HG02852 (cell line): ENCODE results near the gene PTPN22.

ENCODE experiments used
- ATAC-seq: cut with Tn5 transposase; IDR thresholded peaks from one replicate; pipeline ENCODE4 v1.9.1; 2021; ENCODE audit warnings: mild to moderate bottlenecking, moderate library complexity; ENCODE audit not compliant: unreplicated experiment

Gene PTPN22

DNA sequence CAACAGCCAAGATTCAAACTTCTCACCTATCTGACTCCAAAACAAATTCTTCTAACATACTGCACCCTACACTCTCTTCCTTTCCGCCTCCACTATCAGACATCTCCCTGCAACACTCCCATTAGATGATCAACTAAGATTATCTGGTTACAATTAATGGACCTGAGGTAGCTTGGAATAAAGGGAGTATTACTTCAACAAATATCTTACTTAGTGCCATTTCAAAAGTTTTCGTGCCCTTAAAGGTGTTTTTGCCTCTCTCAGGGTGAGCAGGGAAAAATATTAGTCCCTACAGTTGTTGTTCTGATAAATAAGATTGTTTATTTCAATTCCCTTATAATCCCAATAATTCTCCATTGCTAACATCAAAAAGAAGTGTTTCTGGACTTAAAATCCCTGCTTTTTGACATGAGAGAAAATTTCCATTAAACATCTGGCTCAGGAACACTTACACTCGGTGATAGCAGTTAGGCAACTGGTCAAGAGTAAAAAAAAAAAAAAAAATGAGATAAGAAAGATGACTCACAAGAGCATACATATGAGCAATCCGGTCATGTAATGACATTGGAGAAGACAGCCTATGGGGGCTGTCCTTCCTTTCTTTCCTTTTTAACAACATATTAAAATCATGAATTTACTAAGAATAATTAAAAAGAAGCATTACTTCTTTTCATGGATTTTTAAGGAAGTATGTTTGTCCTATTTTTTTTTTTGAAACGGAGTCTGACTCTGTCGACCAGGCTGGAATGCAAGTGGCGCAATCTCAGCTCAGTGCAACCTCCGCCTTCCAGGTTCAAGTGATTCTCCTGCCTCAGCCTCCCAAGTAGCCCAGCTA lies 66.9 kb downstream of the PTPN22 start:
- no peak for ATAC-seq

DNA sequence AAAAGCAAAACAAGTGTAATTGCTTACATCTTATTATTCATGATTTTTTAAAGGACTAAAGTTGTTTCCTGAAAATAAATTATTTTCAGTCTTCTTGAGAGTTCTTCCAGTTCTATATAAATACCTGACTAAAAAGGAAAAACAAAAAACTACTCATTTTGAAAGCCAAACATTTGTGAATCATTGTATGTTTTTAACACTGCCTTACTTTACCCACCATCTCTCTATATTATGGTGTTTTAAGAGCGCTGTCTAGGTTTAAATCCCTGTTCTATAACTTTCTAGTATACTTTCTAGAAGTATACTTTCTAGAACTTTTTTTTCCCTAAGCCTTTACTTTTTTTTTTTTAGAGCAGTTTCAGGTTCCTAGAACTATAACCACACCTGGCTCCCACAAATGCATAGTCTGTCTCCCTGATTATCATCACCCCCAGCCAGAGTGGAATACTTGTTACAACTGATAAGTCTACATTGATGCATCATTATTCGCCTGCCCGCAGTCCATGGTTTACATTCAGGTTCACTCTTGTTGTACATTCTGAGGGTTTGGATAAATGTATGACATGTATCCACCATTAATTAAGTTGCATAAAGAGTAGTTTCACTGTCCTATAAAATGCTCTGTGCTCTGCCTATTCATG lies 69.0 kb downstream of the PTPN22 start:
- no peak for ATAC-seq

DNA sequence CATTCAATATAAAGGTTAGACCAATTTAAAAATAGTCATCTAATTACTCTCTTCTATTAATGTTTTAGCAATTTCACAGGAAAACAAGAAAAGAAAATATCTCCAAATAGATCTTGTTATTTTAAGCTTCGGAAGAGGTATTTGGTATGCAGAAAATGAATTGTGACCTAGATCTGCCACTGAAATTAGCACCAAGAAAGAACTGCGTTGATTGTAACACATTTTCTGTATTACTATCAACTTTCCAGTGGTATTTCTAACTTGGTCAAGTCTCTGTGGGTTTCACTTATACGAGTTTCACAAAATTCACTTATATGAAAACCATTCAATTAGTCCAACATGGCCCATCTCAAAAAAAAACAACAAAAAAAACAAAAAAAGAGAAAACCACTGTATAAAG lies 71.0 kb downstream of the PTPN22 start:
- no peak for ATAC-seq

DNA sequence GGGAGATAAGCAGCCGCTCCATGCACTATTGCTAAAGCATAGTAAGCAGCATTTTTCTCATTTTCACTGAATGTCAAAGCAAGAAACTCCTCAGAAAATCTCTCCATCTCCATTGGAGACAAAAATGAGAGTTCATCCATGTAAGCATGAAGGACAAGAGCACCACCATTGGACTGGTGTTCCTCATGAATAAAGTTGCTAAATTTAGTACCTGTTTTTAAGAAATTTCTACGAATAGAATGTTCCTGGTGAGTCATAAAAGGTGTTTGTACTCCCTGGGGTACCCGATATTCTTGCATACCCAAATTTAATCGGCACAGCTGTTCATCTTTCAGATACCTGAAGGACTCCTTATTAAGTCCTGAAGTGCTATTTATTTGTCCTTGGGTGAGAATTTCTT lies 74.0 kb downstream of the PTPN22 start:
- no peak for ATAC-seq

DNA sequence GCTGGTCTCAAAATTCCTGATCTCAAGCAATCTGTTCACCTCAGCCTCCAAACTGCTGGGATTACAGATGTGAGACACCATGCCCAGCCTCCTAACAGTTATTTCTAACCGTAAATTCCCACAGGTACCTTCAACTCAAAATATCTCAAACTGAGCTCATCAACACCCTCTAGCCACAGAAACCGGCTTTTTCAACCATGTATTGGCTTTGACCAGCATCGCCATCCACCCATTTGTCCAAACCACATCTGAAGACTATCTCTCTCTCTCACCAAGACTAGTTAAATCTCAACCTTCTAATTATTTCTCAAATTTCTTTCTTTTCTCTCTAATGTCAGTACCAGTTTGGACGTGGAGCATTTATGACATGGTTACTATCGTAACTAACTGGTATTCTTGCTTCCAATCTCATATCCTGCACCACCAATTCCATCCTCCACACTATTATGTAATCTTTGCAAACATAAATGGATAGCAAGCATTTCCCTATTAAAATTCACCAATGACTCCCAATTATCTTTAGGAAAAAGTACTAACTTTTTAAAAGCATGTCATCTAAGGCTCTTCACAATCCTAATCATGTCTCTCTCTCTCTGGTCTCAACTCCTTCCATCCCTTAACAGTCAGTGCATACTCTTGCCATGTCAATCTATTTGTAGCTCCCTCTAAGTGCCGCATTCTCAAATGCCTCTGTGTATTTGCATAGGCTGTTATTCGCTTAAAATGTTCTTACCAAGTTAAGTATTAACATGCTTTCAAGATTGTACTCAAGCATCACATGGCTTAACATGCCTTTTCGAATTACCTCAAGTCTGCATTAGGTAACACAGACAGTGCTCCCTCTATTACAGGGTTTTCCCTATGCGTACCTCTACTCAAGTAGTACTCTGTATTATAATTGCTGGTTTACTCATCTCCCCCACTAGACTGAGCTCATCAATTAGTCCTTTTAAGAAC lies 77.4 kb downstream of the PTPN22 start:
- ATAC-seq, result no peak

DNA sequence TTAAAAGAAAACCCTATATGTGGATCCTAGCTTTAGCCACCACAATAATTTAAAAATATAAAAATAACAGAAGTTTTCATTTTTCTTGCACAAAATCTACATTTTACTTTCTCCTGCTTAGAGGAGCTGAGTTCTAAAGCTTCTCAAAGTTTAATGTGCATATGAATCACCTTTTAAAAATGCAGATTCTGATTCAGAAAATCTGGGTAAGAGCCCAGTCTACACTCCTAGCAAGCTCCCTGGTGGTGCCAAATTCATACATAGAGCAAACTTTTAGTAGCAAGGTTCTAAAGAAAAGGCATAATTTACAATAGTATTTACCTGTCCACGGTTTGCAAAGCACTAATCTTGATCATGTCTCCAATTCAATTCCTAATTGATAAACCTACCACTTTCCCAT lies 78.5 kb downstream of the PTPN22 start:
- ATAC-seq, result no peak

DNA sequence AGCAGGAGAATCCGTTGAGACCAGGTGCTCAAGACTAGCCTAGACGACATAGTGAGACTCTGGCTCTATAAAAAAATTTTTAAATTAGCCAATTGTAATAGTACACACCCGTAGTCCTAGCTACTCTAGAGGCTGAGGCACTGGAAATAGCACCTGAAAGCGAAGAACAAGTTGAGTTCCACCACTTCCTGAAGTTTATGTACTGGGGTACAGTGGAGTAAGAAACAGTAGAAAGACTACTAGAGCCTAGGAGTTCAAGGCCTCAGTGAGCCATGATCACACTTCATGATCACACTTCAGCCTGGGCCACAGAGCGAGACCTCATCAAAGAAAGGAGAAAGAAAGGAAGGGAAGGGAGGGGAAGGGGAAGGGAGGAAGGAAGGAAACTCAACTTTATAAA lies 79.0 kb downstream of the PTPN22 start:
- ATAC-seq, result no peak

DNA sequence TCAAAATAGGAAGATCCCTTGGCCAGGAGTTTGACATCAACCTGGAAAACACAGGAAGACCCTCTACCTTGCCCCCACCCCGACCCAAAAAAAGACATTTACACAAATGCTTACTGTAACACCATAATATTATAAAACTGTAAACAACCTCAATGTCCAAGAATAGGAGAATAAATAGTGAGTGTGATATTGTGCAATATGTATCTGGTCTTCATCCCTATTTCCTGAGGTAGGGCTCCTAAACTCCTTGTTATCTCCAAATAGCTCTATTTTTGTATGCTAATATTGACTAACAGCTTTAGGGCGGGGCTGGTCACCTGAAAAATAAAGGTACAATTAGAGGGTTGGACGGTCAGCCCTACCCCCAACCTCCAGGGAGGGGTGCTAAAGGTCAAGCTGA lies 82.7 kb downstream of the PTPN22 start:
- no peak for ATAC-seq

DNA sequence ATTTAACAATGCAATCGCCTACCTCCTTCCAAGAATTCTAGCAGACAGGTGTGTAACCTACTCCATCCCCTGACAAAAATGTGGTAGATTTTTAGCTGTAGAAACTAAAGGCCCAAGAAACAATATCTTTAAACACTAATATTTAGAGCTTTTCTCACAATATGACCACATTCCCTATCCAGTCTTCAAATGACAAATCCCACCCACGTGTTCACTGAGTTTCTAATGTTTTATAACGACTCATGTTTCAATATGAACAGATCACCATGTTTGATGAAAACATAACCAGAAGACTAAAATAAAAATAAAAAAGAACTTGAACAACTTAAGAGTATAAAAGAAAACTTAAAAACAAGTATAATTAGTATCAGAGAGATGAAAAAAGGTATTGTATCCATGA lies 83.8 kb downstream of the PTPN22 start:
- no peak for ATAC-seq

DNA sequence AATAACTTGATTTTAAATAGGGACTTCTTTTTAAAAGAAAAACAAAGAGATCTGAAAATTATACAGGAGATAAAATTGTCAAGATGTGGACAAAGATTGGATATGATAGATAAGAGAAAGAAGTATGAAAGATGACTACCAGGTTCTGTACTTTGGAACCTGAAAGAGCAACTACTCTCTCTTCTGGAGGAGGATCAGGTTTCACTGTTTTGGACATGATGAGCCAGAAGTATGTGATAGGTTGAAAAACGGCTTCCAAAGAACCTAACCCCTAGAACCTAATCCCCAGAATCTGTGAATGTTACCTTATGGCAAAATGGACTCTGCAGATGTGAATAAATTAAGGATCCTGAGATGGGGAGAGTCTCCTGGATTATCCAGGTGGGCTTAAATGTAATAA lies 85.4 kb downstream of the PTPN22 start:
- no peak for ATAC-seq

DNA sequence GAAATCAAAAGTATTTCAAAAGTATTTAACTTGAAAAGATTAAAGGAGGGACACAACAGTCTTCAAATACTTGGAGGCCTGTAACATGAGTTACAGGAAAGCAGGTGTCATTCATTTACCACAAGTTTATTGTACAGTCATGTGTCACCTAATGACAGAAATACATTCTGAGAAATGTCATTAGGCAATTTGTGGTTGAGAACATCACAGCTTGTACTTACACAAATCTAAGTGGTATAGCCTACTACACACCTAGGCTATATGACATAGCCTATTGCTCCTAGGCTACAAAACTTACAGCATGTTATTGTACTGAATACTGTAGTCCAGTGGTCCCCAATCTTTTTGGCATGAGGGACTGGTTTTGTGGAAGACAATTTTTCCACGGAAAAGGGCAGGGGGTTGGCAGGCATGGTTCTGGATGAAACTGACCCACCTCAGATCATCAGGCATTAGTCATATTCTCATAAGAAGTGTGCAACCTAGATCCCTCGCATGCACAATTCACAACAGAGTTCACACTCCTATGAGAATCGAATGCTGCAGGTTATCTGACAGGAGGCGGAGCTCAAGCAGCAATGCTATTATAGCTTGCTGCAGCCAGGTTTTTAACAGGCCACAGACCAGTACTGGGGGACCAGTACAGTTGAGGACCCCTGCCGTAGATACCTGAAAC lies 87.3 kb downstream of the PTPN22 start:
- peak; percentile 74 for ATAC-seq

DNA sequence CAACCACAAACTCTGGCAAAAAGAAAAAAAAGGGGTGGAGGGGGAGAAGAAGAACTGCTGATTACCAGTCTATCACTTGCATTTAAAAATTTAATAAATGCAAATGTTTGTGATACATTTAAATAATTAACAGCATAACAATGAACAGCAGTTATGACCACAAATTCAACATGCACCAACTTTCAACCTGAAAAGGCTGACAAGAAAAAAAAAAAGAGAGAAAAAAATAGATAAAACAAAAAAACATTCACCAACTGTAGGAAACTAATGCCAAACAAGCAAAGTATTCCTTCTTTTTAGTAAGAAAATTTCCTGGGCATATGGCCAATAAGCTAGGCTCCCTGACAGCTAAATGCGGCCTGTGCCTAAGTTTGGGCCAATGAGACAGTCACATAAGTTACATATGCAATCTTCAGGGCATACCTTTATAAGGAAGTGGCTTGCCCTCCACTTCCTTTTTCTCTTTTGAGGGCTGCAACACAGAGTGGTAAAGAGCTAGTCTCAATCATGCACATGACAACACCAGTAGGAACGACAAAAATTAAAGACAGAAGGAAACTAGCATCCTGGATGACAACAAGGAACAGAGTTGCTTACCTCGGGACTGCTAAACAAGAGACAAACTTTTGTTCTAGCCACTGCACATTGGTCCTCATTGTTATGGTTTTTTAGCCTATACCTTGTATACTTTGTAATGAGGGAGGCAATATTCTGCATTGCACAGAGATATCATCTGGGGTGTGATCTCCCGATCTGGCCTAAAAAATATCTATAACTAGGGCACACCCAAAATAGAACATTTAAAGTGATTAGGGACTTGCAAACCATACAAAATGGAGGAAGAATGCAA lies 88.0 kb downstream of the PTPN22 start:
- ATAC-seq, result peak; percentile 64

DNA sequence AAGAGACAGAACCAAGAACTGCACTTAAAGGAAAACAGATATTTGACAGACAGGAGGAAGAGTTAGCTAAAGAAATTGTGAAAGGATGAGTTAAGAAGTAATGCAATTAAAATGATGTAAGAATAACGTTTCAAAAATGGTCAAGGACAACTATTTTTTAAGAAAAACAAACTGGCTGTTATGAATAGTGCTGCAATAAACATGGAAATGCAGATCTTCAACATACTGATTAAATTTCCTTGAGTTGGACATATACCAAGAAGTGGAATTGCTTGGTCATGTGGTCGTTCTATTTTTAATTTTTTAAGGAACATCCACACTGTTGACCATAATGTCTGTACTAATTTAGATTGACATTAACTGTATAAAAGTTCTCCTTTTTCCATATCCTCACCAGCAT lies 89.1 kb downstream of the PTPN22 start:
- ATAC-seq, result no peak

DNA sequence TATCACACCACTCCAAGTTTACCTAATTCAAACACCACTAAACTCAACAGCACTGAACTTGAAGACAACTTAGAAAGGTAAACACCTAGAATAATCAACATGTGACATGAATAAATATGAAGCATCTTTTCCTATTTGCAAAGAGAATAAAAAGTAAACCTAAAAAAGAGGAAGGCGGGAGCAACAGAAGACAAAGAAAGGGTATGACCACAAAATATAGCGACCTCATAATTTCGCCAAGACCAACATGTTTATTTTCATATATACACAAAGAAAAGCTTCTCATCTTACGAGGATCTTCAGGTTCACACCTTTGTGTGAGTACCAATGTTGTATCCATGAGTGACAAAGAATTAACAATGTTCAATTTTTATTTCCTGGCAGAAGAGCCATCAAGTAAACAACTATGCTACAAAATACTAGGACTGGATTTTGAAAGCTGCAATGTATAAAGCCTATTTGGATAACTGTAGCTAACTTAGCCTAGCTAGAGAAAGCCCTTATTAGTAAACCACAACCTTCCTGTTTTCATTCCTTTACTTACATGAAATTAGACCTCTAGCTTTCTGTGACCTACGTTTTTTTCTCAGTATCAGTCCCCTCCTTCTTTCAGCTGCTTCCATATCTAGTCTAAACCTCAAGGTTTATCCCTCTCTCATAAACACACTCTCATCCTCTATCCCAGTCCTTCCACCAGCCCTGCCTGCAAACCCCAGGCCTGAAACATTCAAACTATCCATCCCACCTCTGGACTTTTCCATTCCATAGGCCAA lies 91.0 kb downstream of the PTPN22 start:
- ATAC-seq, result peak; percentile 50

DNA sequence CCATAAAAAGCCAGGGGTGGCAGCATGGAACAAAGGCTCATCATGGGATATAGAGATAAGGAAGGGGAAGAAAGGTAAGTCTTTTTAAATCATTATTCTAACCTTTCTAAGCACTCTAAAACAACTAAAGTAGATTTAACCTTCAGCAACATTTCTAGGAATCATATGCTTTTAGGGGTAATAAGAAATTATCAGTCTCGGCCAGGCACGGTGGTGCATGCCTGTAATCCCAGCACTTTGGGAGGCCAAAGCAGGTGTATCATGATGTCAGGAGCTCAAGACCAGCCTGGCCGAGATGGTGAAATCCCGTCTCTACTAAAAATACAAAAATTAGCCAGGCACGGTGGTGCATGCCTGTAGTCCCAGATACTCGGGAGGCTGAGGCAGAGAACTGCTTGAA lies 92.0 kb downstream of the PTPN22 start:
- no peak for ATAC-seq

DNA sequence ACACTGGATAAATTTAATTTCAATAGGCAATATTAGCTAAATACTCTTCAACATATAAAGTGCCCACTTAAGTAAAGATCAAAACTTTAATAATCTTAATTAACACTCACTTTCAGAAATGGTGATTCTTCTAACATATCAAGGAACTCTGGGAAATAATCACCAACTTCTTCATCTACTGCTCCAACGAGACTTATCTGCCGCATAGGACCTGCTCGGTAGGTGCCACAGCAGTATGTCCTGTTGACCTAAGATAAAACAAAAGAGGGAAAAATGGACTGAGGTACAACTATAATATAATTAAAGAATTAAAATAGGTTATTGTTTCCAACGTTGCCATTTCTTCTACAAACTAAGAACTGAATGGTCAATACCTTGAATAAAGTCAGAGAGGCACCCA lies 94.0 kb downstream of the PTPN22 start:
- ATAC-seq, result no peak

DNA sequence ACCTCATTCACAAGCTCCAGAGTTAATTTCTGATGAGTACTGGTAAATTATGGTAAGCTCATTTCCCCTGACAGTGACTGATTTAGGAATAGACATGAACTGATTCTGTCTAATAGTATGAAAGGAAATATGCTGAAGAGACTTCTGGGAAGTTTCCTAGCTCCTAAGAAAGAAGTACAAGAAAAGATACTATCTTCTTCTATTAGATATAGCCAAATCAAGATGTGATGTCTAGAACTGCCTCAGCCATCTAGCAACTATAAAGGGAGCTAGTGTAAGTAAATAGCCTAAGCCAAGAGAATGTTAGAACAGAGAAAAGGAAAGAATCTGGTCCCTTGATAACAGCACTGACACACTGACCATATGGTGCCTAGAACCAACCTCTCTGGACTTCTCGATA lies 101.5 kb downstream of the PTPN22 start:
- ATAC-seq, result no peak

DNA sequence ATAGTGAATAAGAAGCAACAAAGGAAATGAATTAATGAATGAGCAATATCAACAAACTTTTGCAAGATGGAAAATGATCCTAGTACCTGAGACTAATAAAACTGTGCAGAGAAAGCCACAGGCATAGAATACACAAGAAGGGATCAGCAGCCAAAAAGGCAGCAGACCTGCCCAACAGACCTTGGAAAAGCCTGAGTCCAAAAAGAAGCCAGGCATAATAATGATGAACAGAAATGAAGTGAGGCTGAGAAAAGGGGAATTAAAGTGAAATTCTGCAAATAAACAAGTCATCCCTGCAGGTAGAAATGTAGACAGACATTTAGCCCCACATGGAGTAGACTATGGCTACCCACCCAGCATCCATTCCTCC lies 101.9 kb downstream of the PTPN22 start:
- no peak for ATAC-seq

DNA sequence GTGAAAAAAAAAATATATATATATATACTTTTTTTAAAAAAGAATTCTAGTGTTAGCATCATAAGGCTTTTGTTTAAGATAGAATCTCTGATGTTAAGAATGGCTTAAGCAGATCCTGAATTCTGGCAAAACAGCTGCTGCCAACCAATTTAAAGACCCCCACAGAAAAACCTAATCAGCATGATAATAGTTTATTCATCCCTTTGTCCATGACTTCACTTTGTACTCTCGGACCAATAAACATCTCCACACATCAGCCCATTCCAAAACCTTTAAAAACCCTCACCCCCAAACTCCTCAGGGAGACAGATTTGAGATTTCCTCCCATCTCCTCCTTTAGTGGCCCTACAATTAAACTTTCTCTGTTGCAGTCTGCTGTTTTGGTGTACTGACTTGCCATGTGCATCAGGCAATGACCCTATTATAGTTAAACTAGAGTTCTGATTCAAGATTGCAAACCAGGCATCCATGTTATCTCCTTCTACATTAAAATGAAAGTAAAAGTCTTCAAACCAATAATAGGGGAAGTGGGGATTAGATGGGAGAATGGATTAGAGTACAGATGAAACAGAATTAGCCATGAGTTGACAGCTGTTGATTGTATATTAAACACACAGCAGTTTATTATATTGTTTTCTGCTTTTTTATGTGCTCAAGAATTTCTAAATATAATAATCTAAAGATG lies 102.5 kb downstream of the PTPN22 start:
- no peak for ATAC-seq
